NT2/D1 (cell line): Measurements from ENCODE around the gene MAST4.

Experiments used
- DNase-seq: peaks from one replicate; pipeline ENCODE4 v3.0.0-alpha.2; 2011; ENCODE audit warnings: low read depth, low spot score
- H3K27me3 ChIP-seq: 2 replicates; pipeline ENCODE4 v1.6.0; 2011; ENCODE audit warnings: mild to moderate bottlenecking; ENCODE audit not compliant: insufficient read length, insufficient read depth
- H3K36me3 ChIP-seq: 2 replicates; pipeline ENCODE4 v1.6.1; 2011; ENCODE audit warnings: mild to moderate bottlenecking, low read length, mixed read lengths; ENCODE audit not compliant: insufficient read depth, insufficient read length
- H3K4me1 ChIP-seq: 2 replicates; pipeline ENCODE4 v1.5.1; 2011; ENCODE audit not compliant: insufficient read depth, insufficient read length
- H3K4me3 ChIP-seq: 2 replicates; pipeline ENCODE4 v1.5.1; 2011; ENCODE audit warnings: low read depth; ENCODE audit not compliant: insufficient read length
- H3K9ac ChIP-seq: 2 replicates; pipeline ENCODE4 v1.6.0; 2011; ENCODE audit warnings: low read depth; ENCODE audit not compliant: insufficient read length
- H3K9me3 ChIP-seq: 2 replicates; pipeline ENCODE4 v1.5.1; 2011; ENCODE audit warnings: mild to moderate bottlenecking, low read length; ENCODE audit not compliant: insufficient read depth
- SUZ12 ChIP-seq: IDR thresholded peaks from 2 replicates; pipeline ENCODE4 v1.6.1; 2011; ENCODE audit not compliant: insufficient read length, insufficient read depth; ENCODE audit errors: extremely low read depth
- YY1 ChIP-seq: IDR thresholded peaks from 2 replicates; pipeline ENCODE4 v1.6.1; 2011; ENCODE audit not compliant: insufficient read length, insufficient read depth
- ZNF274 ChIP-seq: IDR thresholded peaks from 2 replicates; pipeline ENCODE4 v1.6.1; 2011; ENCODE audit warnings: mild to moderate bottlenecking, low read depth, low read length

The MAST4 gene

GRCh38 chr5:66646570-66646969 lies 50.4 kb downstream of the MAST4 start:
- no peaks in the 10 kb centered on the region for H3K27me3 ChIP-seq
- DNase-seq, result no peak
- no peaks in the 10 kb centered on the region for H3K36me3 ChIP-seq

GRCh38 chr5:66647146-66647856 lies 51.1 kb downstream of the MAST4 start:
- no peaks in the 10 kb centered on the region for H3K9me3 ChIP-seq
- TF ChIP-seq YY1 (no peak), ZNF274 (no peak), SUZ12 (no peak)
- H3K4me1 ChIP-seq, result no peaks in the 10 kb centered on the region
- no peak for DNase-seq
- no peak overlapping the region for H3K4me3 ChIP-seq
- H3K9ac ChIP-seq, result no peak overlapping the region
- H3K36me3 ChIP-seq, result no peaks in the 10 kb centered on the region
- H3K27me3 ChIP-seq, result no peaks in the 10 kb centered on the region

More at GRCh38 chr5:66646570-66646969, 50.4 kb downstream of the MAST4 start:
- no peak overlapping the region for H3K9ac ChIP-seq
- no peaks in the 10 kb centered on the region for H3K9me3 ChIP-seq
- no peak for TF ChIP-seq YY1
- no peak for TF ChIP-seq SUZ12
- TF ChIP-seq ZNF274, result no peak
- H3K4me1 ChIP-seq, result no peaks in the 10 kb centered on the region
- H3K4me3 ChIP-seq, result no peak overlapping the region

GRCh38 chr5:66652818-66653217 lies 56.6 kb downstream of the MAST4 start:
- Histone ChIP-seq H3K4me1 (no peaks in the 10 kb centered on the region), H3K4me3 (no peak overlapping the region), H3K36me3 (no peaks in the 10 kb centered on the region), H3K9ac (no peak overlapping the region), H3K9me3 (no peaks in the 10 kb centered on the region), H3K27me3 (no peaks in the 10 kb centered on the region)
- no peak for DNase-seq
- TF ChIP-seq ZNF274, result no peak
- TF ChIP-seq SUZ12, result no peak
- TF ChIP-seq YY1, result no peak

- no peak for TF ChIP-seq SUZ12
- no peak for TF ChIP-seq YY1
- no peak for TF ChIP-seq ZNF274
- Histone ChIP-seq H3K4me1 (no peaks in the 10 kb centered on the region), H3K4me3 (no peak overlapping the region), H3K36me3 (no peaks in the 10 kb centered on the region), H3K9ac (no peak overlapping the region), H3K27me3 (no peaks in the 10 kb centered on the region), H3K9me3 (no peaks in the 10 kb centered on the region)
- DNase-seq, result no peak
Measured at GRCh38 chr5:66653325-66653724, 57.1 kb downstream of the MAST4 start.

GRCh38 chr5:66655395-66656324 lies 59.5 kb downstream of the MAST4 start:
- Histone ChIP-seq H3K27me3 (no peaks in the 10 kb centered on the region), H3K4me3 (no peak overlapping the region), H3K36me3 (no peaks in the 10 kb centered on the region), H3K9ac (no peak overlapping the region), H3K4me1 (no peaks in the 10 kb centered on the region), H3K9me3 (no peaks in the 10 kb centered on the region)
- TF ChIP-seq SUZ12 (no peak), ZNF274 (no peak), YY1 (no peak)
- DNase-seq, result no peak

GRCh38 chr5:66658516-66658915 lies 62.3 kb downstream of the MAST4 start:
- Histone ChIP-seq H3K27me3 (no peaks in the 10 kb centered on the region), H3K4me1 (no peaks in the 10 kb centered on the region), H3K9ac (no peak overlapping the region), H3K9me3 (no peaks in the 10 kb centered on the region), H3K4me3 (no peak overlapping the region), H3K36me3 (no peaks in the 10 kb centered on the region)
- no peak for DNase-seq
- no peak for TF ChIP-seq YY1
- TF ChIP-seq ZNF274, result no peak
- no peak for TF ChIP-seq SUZ12

GRCh38 chr5:66659780-66660179 lies 63.6 kb downstream of the MAST4 start:
- Histone ChIP-seq H3K9ac (no peak overlapping the region), H3K36me3 (no peaks in the 10 kb centered on the region), H3K27me3 (no peaks in the 10 kb centered on the region), H3K4me3 (no peak overlapping the region), H3K4me1 (no peaks in the 10 kb centered on the region), H3K9me3 (no peaks in the 10 kb centered on the region)
- TF ChIP-seq SUZ12 (no peak), ZNF274 (no peak), YY1 (no peak)
- DNase-seq, result no peak
